Measurements from ENCODE around the gene COL18A1. TPM values are rescaled to one million over a fixed set of nuclear protein-coding genes. Genes with fewer than 3 reads are reported as not detected.

COL18A1 gene
- total RNA-seq, 1 experiment from 2014 or later = 3.4 TPM

- no peak for TF ChIP-seq CTCF (IDR thresholded peaks at IDR 0.05; ENCODE audit: unreplicated experiment)
- Mint-ChIP-seq H3K4me1 (ENCODE audit: insufficient read depth, unreplicated experiment) (no peaks in the 10 kb centered on the region), H3K4me3 (ENCODE audit: unreplicated experiment) (no peak overlapping the region), H3K27ac (ENCODE audit: low read depth, unreplicated experiment) (no peak overlapping the region), H3K27me3 (ENCODE audit: insufficient read depth, unreplicated experiment) (peaks cover 28% of the 10 kb centered on the region), H3K36me3 (ENCODE audit: insufficient read depth, unreplicated experiment) (no peaks in the 10 kb centered on the region), H3K9me3 (ENCODE audit: unreplicated experiment) (peaks cover 9% of the 10 kb centered on the region)
- no peak for DNase-seq (ENCODE audit: unreplicated experiment)
- intact Hi-C loops (cut with micrococcal nuclease) = no loop called here
- POLR2A ChIA-PET = interaction anchor here (1.5 kb wide), 1 partner anchor 12 kb away, joined by 5 read pairs; no protein-coding TSS in a partner anchor
- no TSS peak for BruUV-seq (replicated peaks)
- CTCF ChIA-PET = interaction anchor here (1.2 kb wide), 1 partner anchor 320 kb away, joined by 3 read pairs; no protein-coding TSS in a partner anchor
Measured at GRCh38 chr21:45459171-45460010, 54.4 kb downstream of the COL18A1 start.

- intact Hi-C loops (cut with micrococcal nuclease) = no loop called here
- H3K4me1 Mint-ChIP-seq (ENCODE audit: insufficient read depth, unreplicated experiment) = no peaks in the 10 kb centered on the region
- no peak for DNase-seq (ENCODE audit: unreplicated experiment)
- peaks cover 9% of the 10 kb centered on the region for H3K9me3 Mint-ChIP-seq (ENCODE audit: unreplicated experiment)
- H3K27ac Mint-ChIP-seq (ENCODE audit: low read depth, unreplicated experiment) = no peak overlapping the region
- no peak for TF ChIP-seq CTCF (IDR thresholded peaks at IDR 0.05; ENCODE audit: unreplicated experiment)
- H3K36me3 Mint-ChIP-seq (ENCODE audit: insufficient read depth, unreplicated experiment) = no peaks in the 10 kb centered on the region
- BruUV-seq (replicated peaks) = no TSS peak
- H3K4me3 Mint-ChIP-seq (ENCODE audit: unreplicated experiment) = no peak overlapping the region
- POLR2A ChIA-PET = interaction anchor here (1.5 kb wide), 1 partner anchor 11 kb away, joined by 5 read pairs; no protein-coding TSS in a partner anchor
- H3K27me3 Mint-ChIP-seq (ENCODE audit: insufficient read depth, unreplicated experiment) = peaks cover 35% of the 10 kb centered on the region
- CTCF ChIA-PET = interaction anchor here (1.2 kb wide), 1 partner anchor 320 kb away, joined by 3 read pairs; no protein-coding TSS in a partner anchor
Measured at GRCh38 chr21:45460011-45460565, 55.1 kb downstream of the COL18A1 start.

- TF ChIP-seq CTCF (IDR thresholded peaks at IDR 0.05; ENCODE audit: unreplicated experiment) = no peak
- BruUV-seq (replicated peaks) = no TSS peak
- DNase-seq (ENCODE audit: unreplicated experiment) = peak; percentile 31
- CTCF ChIA-PET = interaction anchor here (0.7 kb wide), 1 partner anchor 429 kb away, joined by 3 read pairs; no protein-coding TSS in a partner anchor
- intact Hi-C loops (cut with micrococcal nuclease) = no loop called here
- H3K4me1 Mint-ChIP-seq (ENCODE audit: insufficient read depth, unreplicated experiment) = no peaks in the 10 kb centered on the region
- no peak overlapping the region for H3K27ac Mint-ChIP-seq (ENCODE audit: low read depth, unreplicated experiment)
- peaks cover 9% of the 10 kb centered on the region for H3K9me3 Mint-ChIP-seq (ENCODE audit: unreplicated experiment)
- H3K4me3 Mint-ChIP-seq (ENCODE audit: unreplicated experiment) = no peak overlapping the region
- peaks cover 39% of the 10 kb centered on the region for H3K27me3 Mint-ChIP-seq (ENCODE audit: insufficient read depth, unreplicated experiment)
- H3K36me3 Mint-ChIP-seq (ENCODE audit: insufficient read depth, unreplicated experiment) = no peaks in the 10 kb centered on the region
- POLR2A ChIA-PET = interaction anchor here (1.5 kb wide), 1 partner anchor 10 kb away, joined by 5 read pairs; no protein-coding TSS in a partner anchor
Measured at GRCh38 chr21:45460611-45461368, 55.8 kb downstream of the COL18A1 start.

GRCh38 chr21:45461369-45461750, 56.4 kb downstream of the COL18A1 start:
- BruUV-seq (replicated peaks) = no TSS peak
- Mint-ChIP-seq H3K4me1 (ENCODE audit: insufficient read depth, unreplicated experiment) (no peaks in the 10 kb centered on the region), H3K9me3 (ENCODE audit: unreplicated experiment) (peaks cover 9% of the 10 kb centered on the region), H3K27me3 (ENCODE audit: insufficient read depth, unreplicated experiment) (peaks cover 39% of the 10 kb centered on the region), H3K4me3 (ENCODE audit: unreplicated experiment) (no peak overlapping the region), H3K36me3 (ENCODE audit: insufficient read depth, unreplicated experiment) (no peaks in the 10 kb centered on the region), H3K27ac (ENCODE audit: low read depth, unreplicated experiment) (no peak overlapping the region)
- DNase-seq (ENCODE audit: unreplicated experiment) = no peak
- ChIA-PET POLR2A (interaction anchor here (0.7 to 1.5 kb wide), 2 partner anchors 10 to 15 kb away, joined by 4 to 5 read pairs; no protein-coding TSS in a partner anchor), CTCF (no interaction called here)
- intact Hi-C loops (cut with micrococcal nuclease) = no loop called here
- TF ChIP-seq CTCF (IDR thresholded peaks at IDR 0.05; ENCODE audit: unreplicated experiment) = no peak

All from MCF 10A (cell line).